ENCODE data around the gene PTGDR2. TPM values are rescaled to one million over a fixed set of nuclear protein-coding genes. Genes with fewer than 3 reads are reported as not detected.

Gene PTGDR2
- polyA plus RNA-seq = under 1 TPM in 2 of 3 donors, not detected in 1; 0.22 to 0.81 TPM

DNA sequence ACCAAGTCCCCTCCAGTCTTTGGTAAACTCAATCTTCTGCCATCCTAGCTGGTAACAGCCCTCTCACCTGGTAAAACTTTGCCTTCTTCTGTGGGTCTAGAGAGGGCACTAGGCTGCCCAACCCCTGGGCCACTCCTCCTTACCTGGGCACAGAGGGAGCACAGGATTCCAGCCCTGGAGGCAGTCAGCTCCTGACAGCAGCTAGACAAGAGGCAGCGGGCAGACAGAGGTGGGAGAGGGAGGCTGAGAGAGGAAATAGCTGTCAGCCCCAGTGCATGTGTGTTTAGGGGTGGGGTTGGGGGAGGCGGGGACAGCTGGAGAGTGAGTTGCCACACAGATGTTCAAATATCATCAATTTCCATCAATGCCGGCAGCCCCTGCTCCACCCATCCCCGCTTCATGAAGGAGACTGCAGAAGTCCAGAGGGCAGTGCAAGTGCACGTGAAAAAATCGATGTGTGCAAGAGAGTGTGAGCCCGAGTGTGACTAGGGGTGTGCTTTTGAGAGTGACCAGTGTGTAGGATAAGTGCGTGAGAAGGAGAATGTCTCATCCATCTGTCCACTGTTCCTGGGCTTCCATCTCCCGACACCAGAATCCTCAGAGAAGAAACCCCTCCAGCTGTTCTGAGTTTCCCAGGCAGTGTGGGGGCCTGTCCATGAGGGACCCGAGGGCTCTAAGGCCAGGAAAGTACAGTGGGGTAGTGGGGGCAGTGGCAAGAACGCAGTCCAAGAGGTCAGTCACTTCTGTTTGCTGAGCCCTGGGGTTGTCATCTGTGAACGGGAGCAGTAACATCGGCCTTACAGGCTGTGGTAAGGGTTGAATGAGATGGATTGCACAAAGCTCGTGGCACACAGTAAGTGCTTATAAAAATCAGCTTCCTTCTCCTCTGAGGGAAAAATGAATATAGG is at the start of gene PTGDR2:
TSS of gene PTGDR2 (minus strand) at position 225 of the 908 bp plus-strand sequence. CDS start 2,228 bp downstream, outside the sequence.
- no peak within 1 kb of the TSS for H3K27ac ChIP-seq (ENCODE audit: low read depth, low read length)

DNA sequence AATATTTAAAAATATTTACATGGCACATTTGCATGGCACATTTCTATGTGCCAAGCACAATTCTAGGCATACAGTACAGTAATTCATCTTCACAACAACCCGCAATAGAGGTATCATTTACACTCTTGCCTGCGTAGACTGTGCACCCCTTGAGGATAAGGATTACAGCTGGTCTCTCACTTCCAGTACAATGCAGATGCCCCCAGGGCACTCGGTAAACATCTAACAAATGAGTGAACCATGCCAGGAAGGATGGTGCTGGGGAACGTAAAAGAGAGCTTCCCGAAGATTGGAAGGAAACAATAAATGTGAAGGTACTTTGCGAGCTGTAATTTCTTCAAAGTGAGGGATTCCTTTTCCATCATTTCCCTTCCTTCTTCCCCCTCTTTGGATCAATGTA is 49.3 kb upstream of the PTGDR2 start:
- no peak overlapping the region for H3K27ac ChIP-seq (ENCODE audit: low read depth, low read length)
- 38 to 43% (median 41%) methylated on average over 6 of the region's 6 CpGs for WGBS, 3 donors

More for the DNA sequence above, at the start of gene PTGDR2:
- 31 to 45% (median 45%) methylated on average over 14 of the region's 14 CpGs for WGBS, 3 donors

DNA sequence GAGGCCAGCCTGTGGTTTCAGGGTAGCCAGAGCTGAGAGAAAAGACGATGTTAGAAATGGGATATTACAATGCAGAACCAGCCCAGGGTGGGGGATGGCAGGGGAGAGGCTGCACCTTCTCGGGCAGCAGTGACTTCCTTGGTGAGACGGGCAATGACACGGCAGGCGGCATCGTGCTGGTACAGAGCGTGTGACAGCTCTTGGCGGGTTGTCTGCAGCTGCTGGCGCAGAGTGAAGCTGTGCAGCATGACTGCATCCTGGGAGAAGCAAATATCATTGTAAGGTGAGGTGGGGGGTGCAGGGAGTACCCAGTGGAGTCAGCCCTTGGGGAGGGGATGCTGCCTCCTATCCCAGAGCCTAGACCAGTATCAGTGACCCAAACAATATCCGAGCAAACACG is 46.9 kb upstream of the PTGDR2 start:
- 88 to 91% (median 89%) methylated on average over 11 of the region's 11 CpGs for WGBS, 3 donors
- H3K27ac ChIP-seq (ENCODE audit: low read depth, low read length) = no peak overlapping the region

DNA sequence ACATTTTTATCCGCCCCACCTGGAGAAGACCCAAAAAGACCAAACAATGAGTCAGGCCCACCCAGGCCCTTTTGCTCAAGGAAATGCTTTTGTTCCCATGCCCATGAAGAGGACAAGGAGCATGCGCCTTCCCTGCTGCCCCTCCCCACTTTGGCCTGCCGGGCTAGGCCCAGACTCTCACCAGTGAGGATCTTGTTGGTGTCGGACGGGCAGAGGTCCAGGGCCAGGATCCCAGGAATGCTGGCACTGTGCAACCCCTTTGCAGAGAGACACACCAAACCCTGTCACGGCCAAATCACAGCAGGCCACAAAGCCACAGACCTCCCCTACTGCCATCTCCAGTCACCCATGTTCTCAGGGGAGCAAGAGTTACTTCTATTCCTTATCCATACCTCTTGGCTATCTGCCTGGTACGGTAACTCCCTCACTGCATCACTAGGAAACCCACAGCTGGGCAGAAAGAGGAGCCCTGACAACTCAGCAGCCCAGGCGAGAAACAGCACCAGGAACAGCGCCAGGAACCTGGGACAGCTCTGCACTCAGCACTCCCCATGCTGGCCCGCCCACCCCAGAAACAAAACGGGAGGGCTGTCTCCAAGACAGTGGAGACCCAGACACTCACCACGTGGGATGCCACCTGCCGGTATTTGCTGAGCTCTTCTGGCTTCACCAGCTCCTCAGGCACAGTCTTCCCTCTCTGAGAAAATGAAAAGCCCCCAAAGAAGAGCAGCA is 45.1 kb upstream of the PTGDR2 start:
- WGBS, 3 donors = 74 to 82% (median 80%) methylated on average over 13 of the region's 13 CpGs
- H3K27ac ChIP-seq (ENCODE audit: low read depth, low read length) = no peak overlapping the region

DNA sequence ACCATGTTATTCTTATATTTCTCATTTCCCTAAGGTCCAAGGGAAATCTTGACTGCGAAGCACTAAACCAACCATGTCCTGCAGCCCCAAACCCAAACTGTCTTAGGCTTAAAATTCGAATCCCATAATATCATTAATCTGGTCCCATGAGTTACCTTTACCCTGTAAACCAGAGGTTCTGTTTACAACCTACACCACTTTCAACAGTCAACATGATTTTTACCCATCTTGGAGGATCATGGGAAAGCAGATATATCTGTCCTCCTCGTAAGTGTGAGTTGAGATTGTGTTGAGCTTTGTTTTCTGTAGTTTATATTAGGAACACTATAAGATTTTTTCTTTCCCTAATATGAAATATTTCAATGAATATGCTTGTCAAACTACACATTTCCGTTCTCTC is 44.2 kb upstream of the PTGDR2 start:
- H3K27ac ChIP-seq (ENCODE audit: low read depth, low read length) = no peak overlapping the region
- whole genome bisulfite sequencing, 3 donors = 66 to 84% (median 76%) methylated on average over 4 of the region's 4 CpGs

DNA sequence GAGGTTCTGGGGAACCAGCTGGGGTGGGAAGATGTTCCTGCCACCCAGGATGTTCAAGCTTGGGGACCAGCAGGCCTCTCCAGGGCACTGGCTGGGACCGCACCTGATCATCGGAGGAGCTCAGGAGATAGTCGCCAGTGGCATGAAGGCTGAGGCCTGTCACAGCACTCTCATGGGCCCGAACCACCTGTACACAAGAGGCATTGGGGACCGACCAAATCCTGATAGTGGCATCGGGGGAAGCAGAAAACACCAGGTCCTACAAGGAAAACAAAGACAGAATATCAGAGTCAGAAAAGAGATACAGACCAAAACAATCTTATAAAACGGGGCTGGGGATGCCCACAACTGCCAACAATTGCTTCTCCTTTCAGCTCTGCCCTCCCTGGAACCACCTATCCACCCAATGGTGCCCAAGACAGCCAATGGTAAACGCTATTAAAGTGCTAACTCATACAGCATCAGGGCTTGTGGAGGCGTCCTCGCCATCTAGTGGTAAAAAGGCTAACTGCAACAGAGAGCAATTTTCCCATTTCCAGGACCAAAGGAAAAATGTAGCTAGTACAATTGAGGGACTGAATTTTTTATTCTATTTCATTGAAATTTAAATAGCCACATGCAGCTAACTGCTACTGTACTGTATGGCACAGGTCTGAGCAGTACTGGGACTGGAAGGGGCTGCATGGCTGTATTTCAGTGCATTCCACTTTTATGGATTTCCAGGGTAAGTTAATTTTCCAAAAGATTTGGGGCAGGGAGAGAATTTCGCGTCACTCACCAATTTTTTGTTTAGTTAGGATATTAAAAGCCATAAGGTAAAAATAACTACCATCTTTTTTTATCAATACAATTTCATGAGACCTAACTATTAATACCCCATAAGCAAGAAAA is 43.5 kb upstream of the PTGDR2 start:
- H3K27ac ChIP-seq (ENCODE audit: low read depth, low read length) = no peak overlapping the region
- 60 to 64% (median 61%) methylated on average over 12 of the region's 12 CpGs for WGBS, 3 donors

DNA sequence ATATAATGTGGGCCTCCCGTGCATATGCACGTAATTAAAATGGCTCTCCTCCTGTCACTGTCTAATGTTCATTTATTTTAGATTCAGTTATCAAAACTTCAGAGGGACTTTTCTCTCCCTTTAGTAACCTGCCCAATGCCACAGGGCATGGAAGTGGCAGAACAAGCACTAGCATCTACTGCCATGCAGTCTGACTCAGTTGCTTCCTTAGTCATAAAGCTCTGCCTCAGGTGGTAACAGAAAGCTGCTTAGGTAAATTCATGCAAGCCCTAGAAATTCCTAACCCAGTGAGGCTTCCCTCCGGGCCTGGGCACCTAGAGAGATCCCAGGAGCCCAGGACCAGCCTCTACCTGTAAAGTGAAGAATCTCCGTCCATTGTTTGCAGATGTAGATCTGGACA is 41.7 kb upstream of the PTGDR2 start:
- WGBS, 3 donors = 86 to 94% (median 93%) methylated on average over 4 of the region's 4 CpGs
- no peak overlapping the region for H3K27ac ChIP-seq (ENCODE audit: low read depth, low read length)

DNA sequence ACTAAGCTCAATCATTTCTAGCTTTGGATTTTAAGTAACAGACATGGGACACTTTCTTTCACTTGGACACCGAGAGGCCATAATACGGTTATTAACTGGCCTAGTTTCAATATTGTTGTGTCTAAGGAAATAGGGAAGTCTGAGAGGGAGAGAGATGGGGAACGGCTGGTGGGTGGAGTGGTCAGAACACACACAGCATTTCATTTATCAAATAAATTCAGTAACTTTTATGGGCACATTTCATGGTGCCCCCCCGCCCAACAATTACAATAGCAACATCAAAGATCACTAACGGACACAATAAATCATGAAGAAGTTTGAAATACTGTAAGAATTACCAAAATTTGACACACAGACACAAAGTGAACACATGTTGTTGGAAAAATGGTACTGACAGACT is 39.9 kb upstream of the PTGDR2 start:
- H3K27ac ChIP-seq (ENCODE audit: low read depth, low read length) = no peak overlapping the region
- 79 to 94% (median 79%) methylated on average over 5 of the region's 5 CpGs for WGBS, 3 donors

DNA sequence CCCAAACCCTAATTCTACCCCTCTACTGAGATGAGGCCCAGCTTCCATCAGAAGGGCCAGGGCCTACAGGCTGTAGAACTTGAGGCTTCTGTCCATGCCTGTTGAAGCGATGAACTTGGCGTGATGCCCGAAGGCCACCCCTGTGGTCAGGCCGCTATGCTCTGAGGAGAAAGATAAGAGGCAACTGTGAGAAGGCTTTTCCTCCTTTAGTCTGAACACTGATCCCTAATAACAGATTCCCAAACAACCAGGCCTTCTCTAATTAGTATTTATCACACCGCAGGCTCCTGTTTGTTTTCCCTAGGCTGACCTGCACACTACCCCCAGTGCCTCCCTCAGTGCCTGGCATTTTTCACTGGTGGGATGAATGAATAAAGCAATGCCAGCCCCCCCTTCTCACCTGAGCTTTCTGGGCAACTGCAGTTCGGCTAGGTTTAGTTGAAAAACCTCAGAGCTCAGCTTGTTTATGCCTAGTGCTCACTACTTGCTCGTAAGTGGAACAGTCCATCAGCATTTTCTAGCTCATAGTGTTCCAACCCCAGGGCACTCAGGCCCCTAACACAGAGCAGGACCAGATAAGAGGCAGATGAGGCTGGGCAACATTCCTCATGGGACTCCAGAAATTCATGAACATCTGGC is 35.5 kb upstream of the PTGDR2 start:
- WGBS, 3 donors = 61 to 78% (median 73%) methylated on average over 7 of the region's 7 CpGs
- H3K27ac ChIP-seq (ENCODE audit: low read depth, low read length) = no peak overlapping the region

DNA sequence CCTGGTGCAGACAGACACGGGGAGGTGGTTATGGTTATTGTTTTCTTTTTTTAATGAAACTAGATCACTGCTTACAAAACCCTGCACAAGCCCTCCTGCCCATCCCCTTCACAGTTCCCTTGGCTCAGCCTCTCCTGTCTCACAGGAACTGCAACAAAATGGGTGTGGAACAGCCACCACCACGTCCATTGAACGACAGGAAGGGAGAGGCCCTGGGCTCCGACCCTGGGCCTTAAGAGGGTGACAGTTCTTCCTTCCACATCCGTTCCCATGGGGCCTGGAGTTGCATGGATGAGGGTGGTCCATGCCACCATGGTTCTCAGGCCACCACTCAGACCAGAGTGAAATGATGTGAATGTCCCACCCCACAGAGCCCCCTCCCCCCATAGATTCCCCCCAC is 34.9 kb upstream of the PTGDR2 start:
- 36 to 79% (median 36%) methylated on average over 5 of the region's 5 CpGs for WGBS, 3 donors
- no peak overlapping the region for H3K27ac ChIP-seq (ENCODE audit: low read depth, low read length)

DNA sequence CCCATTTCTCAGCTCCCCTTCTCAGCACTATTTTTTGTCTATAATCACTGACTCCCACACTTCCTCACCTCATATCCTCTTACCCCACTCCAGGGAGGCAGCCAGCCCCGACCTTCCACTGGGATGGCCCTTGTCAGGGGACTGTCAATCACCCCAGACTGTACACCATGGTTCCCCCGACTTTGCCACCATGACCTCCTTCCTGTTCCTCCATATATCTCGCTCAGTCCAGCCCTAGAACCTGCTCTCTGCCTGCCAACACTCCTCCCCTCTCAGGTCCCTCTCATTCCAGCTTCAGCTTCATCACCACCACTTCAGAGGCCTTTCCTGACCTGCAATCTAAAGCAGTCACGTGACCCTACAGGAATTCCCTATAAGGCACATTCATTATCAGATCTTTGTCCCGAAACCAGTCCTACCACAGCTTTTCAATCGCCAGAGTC is 34.1 kb upstream of the PTGDR2 start:
- H3K27ac ChIP-seq (ENCODE audit: low read depth, low read length) = no peak overlapping the region
- 45 to 61% (median 58%) methylated on average over 6 of the region's 6 CpGs for WGBS, 3 donors

DNA sequence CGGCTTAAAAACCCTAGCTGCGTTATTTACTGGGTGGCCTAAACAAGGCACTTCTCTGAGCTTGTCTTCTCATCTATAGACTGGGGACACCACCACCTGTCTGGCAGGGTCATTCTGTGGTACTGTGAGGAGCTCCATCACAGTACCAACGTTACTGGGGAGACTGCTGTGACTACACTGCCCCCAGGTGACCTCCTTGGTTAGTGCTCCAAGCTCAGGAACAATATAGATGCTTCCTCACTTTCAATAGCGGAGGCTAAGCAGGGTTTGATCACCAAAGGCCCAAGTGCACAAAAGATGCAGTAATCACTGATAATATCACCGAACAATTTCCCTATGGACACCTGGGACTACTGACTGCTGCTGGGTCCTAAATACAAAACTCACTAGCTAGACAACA is 31.8 kb upstream of the PTGDR2 start:
- no peak overlapping the region for H3K27ac ChIP-seq (ENCODE audit: low read depth, low read length)
- WGBS, 3 donors = 54 to 60% (median 55%) methylated on average over 5 of the region's 5 CpGs

DNA sequence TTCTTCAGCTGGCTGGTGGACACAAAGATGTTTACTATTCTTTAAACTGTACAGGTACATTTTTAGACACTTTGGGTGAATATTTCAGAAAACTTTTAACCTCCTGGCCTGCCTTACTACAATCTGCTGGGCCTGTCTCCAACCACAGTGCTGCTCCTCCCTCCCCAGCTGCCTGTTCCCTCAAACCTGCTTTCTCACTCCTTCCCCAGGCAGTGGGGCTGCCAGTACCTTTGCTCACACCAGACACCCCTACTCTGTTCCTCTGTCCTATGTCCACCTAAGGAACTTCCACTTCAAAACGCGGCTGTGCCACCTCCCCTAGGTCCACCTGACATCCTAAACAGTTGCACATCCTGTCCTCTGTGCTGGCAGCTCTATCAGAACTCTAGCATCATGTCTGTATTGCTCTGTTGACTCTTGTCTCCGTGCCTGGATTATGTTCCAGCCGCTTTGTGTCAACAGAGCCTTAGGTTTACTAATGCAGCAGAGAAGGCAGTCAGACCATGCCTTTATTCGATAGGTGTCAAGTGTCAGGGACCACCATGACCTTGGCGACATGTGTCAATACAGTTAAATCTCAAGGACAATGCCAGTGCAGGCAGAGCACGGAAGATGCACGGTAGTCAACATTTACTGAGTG is 25.0 kb upstream of the PTGDR2 start:
- H3K27ac ChIP-seq (ENCODE audit: low read depth, low read length) = no peak overlapping the region
- WGBS, 3 donors = 36 to 86% (median 81%) methylated on average over 8 of the region's 8 CpGs

DNA sequence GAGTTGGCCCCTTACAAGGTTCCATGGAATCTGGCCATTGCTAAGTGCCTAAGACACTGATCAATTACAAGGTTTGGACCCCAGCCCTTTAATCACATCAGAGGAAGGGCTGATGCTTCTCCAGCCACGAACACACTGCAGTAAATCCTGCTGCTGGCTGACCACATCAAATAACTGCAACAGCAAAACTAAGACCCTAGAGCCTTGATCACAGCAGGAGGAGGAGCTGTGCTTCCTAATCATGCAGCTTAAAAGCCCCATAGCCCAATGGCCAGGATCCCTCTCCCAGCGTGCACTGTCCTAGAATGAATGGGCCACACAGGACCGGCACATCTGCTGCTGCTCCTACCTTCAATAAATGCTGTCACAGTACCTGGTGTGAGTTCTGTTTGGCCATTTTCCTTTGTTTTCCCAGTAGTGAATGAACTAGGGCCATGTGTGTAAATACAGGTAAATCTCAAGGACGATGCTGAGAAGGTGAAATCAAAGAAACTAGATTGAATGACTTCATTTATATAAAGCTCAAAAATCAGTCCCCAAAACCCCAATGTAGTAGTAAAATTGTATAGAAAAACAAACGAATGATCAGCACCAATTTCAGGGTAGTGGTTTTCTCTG is 24.3 kb upstream of the PTGDR2 start:
- no peak overlapping the region for H3K27ac ChIP-seq (ENCODE audit: low read depth, low read length)
- 56 to 84% (median 80%) methylated on average over 5 of the region's 5 CpGs for WGBS, 3 donors

DNA sequence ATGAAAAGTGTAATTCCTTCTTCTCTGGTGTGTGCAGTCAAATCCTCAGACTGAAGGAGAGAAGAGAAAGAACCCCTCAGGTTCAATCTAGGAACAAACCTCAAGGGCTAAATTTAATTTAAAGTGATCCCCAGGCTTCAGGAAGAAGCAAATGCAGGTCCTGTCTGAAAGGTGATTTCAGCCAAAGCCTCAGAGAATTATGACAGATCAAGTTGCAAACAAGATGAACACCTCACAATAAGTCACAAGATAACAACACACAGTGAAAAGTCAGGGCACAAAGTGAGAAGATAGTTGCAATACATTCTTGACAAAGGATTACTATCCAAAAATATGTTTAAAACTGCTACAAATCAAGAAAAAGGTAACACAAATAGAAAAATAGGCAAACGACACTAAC is 23.4 kb upstream of the PTGDR2 start:
- no peak overlapping the region for H3K27ac ChIP-seq (ENCODE audit: low read depth, low read length)
- WGBS, 3 donors = 64 to 91% (median 82%) methylated on average over 1 of the region's 1 CpG

DNA sequence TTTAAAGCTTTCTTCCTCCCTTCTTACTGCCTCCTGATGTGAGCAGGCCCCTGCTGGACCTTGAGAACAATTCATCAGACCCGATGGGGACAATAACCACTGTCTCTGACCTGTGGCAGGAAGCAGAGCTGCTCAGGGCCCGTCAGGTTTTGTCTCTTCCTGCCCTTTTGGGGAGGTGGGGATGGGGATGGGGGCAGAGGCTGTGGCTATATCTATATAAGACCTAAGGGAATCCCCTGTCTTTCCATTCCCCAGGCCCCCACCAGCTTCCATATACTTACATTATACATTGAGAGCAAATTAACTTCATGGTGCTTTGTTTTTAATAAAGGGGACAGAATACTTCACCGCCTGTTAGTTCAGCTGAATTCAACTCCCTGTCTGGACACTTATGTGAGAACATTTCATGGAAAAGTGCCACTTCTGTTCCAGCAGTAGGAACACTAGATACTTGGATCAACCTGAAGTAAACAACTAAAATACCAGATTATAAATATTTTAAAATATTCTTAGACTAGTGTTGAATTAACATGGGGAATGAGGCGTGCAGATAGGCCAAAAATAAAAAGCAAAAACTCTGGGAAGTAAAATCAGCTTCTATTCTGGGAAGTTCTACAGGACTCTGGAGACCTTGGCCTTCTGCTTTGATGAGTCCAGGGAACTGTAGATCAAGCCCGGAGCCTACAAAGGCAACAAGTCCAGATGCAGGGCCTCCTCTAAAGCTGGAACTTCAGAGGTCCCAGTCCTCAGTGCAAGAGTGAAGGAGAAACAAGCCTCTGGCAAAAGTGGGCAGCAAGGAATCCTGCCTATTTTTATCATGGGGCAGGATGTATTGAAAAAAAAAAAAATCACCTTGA is 22.7 kb upstream of the PTGDR2 start:
- 56 to 78% (median 64%) methylated on average over 5 of the region's 5 CpGs for WGBS, 3 donors
- no peak overlapping the region for H3K27ac ChIP-seq (ENCODE audit: low read depth, low read length)

DNA sequence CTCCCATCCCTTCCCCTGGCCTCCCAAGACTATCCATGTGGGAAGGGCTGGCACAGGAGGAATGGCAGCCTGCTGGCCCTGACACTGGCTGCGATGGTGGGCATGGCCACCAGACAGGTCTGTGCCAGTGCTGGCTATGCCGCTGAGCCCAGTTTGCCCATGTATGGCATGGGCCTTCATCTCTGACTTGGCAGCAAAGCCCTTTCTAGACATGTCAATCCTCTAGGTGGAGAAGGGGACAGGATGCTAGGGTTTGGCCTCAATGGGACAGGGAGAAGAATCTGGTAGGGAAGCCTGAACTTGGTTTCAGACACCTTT is 20.4 kb upstream of the PTGDR2 start:
- H3K27ac ChIP-seq (ENCODE audit: low read depth, low read length) = no peak overlapping the region
- WGBS, 3 donors = 96 to 100% (median 100%) methylated on average over 2 of the region's 2 CpGs
